H1 (cell line): ENCODE data around the gene OBP2B. TPM values are rescaled to one million over a fixed set of nuclear protein-coding genes. Genes with fewer than 3 reads are reported as not detected.

Experiments
- CTCF ChIA-PET: fragments of 300-600 bp; sonication (Branson Sonifier 250); formaldehyde crosslinking; loops from one replicate; lab custom pipeline; 2021; ENCODE audit not compliant: partially characterized antibody; lab: Charles Lee
- POLR2A ChIA-PET: fragments of 300-600 bp; sonication (Branson Sonifier 250); formaldehyde crosslinking; loops from one replicate; lab custom pipeline; 2021; ENCODE audit warnings: inconsistent platforms; ENCODE audit not compliant: partially characterized antibody; lab: Charles Lee
- DNase-seq, 2 experiments: peaks; one replicate each; pipeline versions ENCODE4 v3.0.0 to v3.0.0-alpha.2; 2010 to 2022; ENCODE audit warnings: low spot score in 2 of 2, low read depth in 1 of 2, mixed read lengths in 1 of 2
- FAIRE-seq: peaks from 2 replicates; lab custom pipeline; 2011; peaks lifted over from hg19 to GRCh38; lab: Jason Lieb, UNC
- H2AFZ ChIP-seq: 2 replicates; pipeline ENCODE4 v1.8.1; 2012; ENCODE audit warnings: low read length, inconsistent platforms
- H2AK5ac ChIP-seq: 2 replicates; pipeline ENCODE4 v1.6.1; 2013; ENCODE audit warnings: low read depth, low read length
- H2BK120ac ChIP-seq: replicated peaks from 2 replicates; pipeline ENCODE3; 2013; ENCODE audit warnings: low read depth, low read length, inconsistent platforms
- H2BK12ac ChIP-seq: 2 replicates; pipeline ENCODE4 v1.6.1; 2013; ENCODE audit warnings: low read depth, low read length
- H2BK15ac ChIP-seq: 2 replicates; pipeline ENCODE4 v1.6.1; 2013; ENCODE audit warnings: low read length
- H2BK20ac ChIP-seq: 2 replicates; pipeline ENCODE4 v1.6.1; 2013; ENCODE audit warnings: low read length
- H2BK5ac ChIP-seq: 2 replicates; pipeline ENCODE4 v1.6.1; 2013; ENCODE audit warnings: low read depth, low read length
- H3K14ac ChIP-seq: 2 replicates; pipeline ENCODE4 v1.6.1; 2013; ENCODE audit warnings: inconsistent platforms; ENCODE audit not compliant: insufficient read length
- H3K18ac ChIP-seq: 2 replicates; pipeline ENCODE4 v1.6.1; 2013; ENCODE audit warnings: low read length; ENCODE audit errors: extremely low read depth
- H3K23ac ChIP-seq: 2 replicates; pipeline ENCODE4 v1.6.1; 2013; ENCODE audit warnings: inconsistent platforms; ENCODE audit not compliant: insufficient read length
- H3K23me2 ChIP-seq: 2 replicates; pipeline ENCODE4 v1.6.1; 2013; ENCODE audit warnings: low read depth, low read length
- H3K27ac ChIP-seq: 2 replicates; pipeline ENCODE4 v1.6.1; 2011; ENCODE audit warnings: low read depth, low read length, inconsistent platforms
- H3K27me3 ChIP-seq, 4 experiments: replicated peaks in 1 of 4; 1 replicate in 1 of 4; 2 replicates in 3 of 4; pipeline versions ENCODE4 v1.6.1 to v1.8.1; 2011 to 2013; ENCODE audit warnings: low read length in 3 of 4, mild to moderate bottlenecking in 3 of 4, inconsistent platforms in 2 of 4, mixed read lengths in 2 of 4, moderate library complexity in 1 of 4; ENCODE audit not compliant: control insufficient read depth in 3 of 4, insufficient read depth in 3 of 4; ENCODE audit errors: extremely low read depth in 1 of 4
- H3K36me3 ChIP-seq, 4 experiments: 2 replicates each; pipeline versions ENCODE4 v1.6.1 to v1.8.1; 2011 to 2013; ENCODE audit warnings: mild to moderate bottlenecking in 4 of 4, low read length in 3 of 4, moderate library complexity in 2 of 4, control low read depth in 1 of 4, inconsistent platforms in 1 of 4; ENCODE audit not compliant: insufficient read depth in 4 of 4, control insufficient read depth in 2 of 4
- H3K4ac ChIP-seq: replicated peaks from 2 replicates; pipeline ENCODE3; 2013; ENCODE audit warnings: low read length, low read depth, mixed read lengths, inconsistent platforms; ENCODE audit not compliant: insufficient read length
- H3K4me1 ChIP-seq, 4 experiments: replicated peaks in 1 of 4; 1 replicate in 1 of 4; 2 replicates in 3 of 4; pipeline versions ENCODE4 v1.6.1 to v1.8.1; 2011 to 2013; ENCODE audit warnings: low read length in 3 of 4, inconsistent platforms in 2 of 4, mixed read lengths in 1 of 4; ENCODE audit not compliant: insufficient read depth in 4 of 4, control insufficient read depth in 3 of 4
- H3K4me2 ChIP-seq, 2 experiments: 2 replicates each; pipeline versions ENCODE4 v1.6.1 to v1.8.1; 2011 to 2013; ENCODE audit warnings: low read depth in 2 of 2, low read length in 2 of 2, control low read depth in 1 of 2, inconsistent platforms in 1 of 2, mild to moderate bottlenecking in 1 of 2; ENCODE audit not compliant: insufficient read depth in 1 of 2
- H3K4me3 ChIP-seq, 4 experiments: fragments of 200-600, 300-600 bp in 1 of 4; sonication (generic), shearing (Covaris generic), sonication (Bioruptor Twin) in 1 of 4; 2 replicates each; pipeline versions ENCODE4 v1.5.1 to v1.8.1; 2011 to 2016; ENCODE audit warnings: low read length in 4 of 4, low read depth in 3 of 4, control low read depth in 2 of 4, inconsistent platforms in 2 of 4, mild to moderate bottlenecking in 2 of 4, mixed read lengths in 1 of 4, moderate library complexity in 1 of 4; ENCODE audit not compliant: insufficient read depth in 2 of 4; ENCODE audit errors: extremely low read depth in 1 of 4
- H3K56ac ChIP-seq: replicated peaks from 2 replicates; pipeline ENCODE3; 2013; ENCODE audit warnings: low read depth, mild to moderate bottlenecking, mixed read lengths, low read length, inconsistent platforms; ENCODE audit not compliant: insufficient read length
- H3K79me1 ChIP-seq: 2 replicates; pipeline ENCODE4 v1.6.1; 2013; ENCODE audit warnings: low read depth, low read length, control low read depth
- H3K79me2 ChIP-seq, 2 experiments: 2 replicates each; pipeline versions ENCODE4 v1.6.1 to v1.8.1; 2012 to 2013; ENCODE audit warnings: low read length in 2 of 2, mild to moderate bottlenecking in 2 of 2, inconsistent platforms in 1 of 2; ENCODE audit not compliant: insufficient read depth in 2 of 2, control insufficient read depth in 1 of 2
- H3K9ac ChIP-seq, 4 experiments: replicated peaks in 1 of 4; 1 replicate in 1 of 4; 2 replicates in 3 of 4; pipeline versions ENCODE4 v1.6.1 to v1.8.1; 2011 to 2013; ENCODE audit warnings: low read depth in 3 of 4, low read length in 3 of 4, control low read depth in 2 of 4, mild to moderate bottlenecking in 2 of 4, moderate library complexity in 2 of 4, inconsistent platforms in 1 of 4; ENCODE audit errors: extremely low read depth in 1 of 4
- H3K9me3 ChIP-seq, 2 experiments: 2 replicates each; pipeline versions ENCODE4 v1.6.1 to v1.8.1; 2012 to 2013; ENCODE audit warnings: mild to moderate bottlenecking in 2 of 2, moderate library complexity in 2 of 2, control low read depth in 1 of 2, inconsistent platforms in 1 of 2, low read depth in 1 of 2, low read length in 1 of 2, mixed read lengths in 1 of 2; ENCODE audit not compliant: insufficient read depth in 2 of 2
- H4K20me1 ChIP-seq, 2 experiments: replicated peaks in 1 of 2; 2 replicates each; pipeline versions ENCODE3 to v1.8.1; 2011 to 2013; ENCODE audit warnings: inconsistent platforms in 2 of 2, low read length in 2 of 2, mild to moderate bottlenecking in 1 of 2; ENCODE audit not compliant: insufficient read depth in 2 of 2, control insufficient read depth in 1 of 2
- H4K5ac ChIP-seq: 2 replicates; pipeline ENCODE4 v1.6.1; 2013; ENCODE audit warnings: low read length, low read depth, mixed read lengths, inconsistent platforms; ENCODE audit not compliant: insufficient read length
- H4K8ac ChIP-seq: 2 replicates; pipeline ENCODE4 v1.8.0; 2013; ENCODE audit warnings: mild to moderate bottlenecking, moderate library complexity, low read length, inconsistent platforms; ENCODE audit not compliant: insufficient read depth; ENCODE audit errors: extremely low read depth
- H4K91ac ChIP-seq: replicated peaks from 2 replicates; pipeline ENCODE3; 2013; ENCODE audit warnings: low read length, mixed read lengths, inconsistent platforms; ENCODE audit not compliant: insufficient read length
- POLR2A ChIP-seq, 2 experiments: IDR thresholded peaks; 1 replicate in 1 of 2; 2 replicates in 1 of 2; pipeline ENCODE4 v1.6.1; 2011; ENCODE audit warnings: low read depth in 2 of 2, low read length in 2 of 2, mild to moderate bottlenecking in 2 of 2; ENCODE audit errors: control extremely low read depth in 1 of 2
- RBBP5 ChIP-seq: IDR thresholded peaks from 2 replicates; pipeline ENCODE4 v1.7.1; 2012; ENCODE audit warnings: low read depth, mild to moderate bottlenecking, inconsistent platforms, low read length, moderate library complexity, borderline replicate concordance
- TAF1 ChIP-seq: IDR thresholded peaks from 2 replicates; pipeline ENCODE4 v1.6.1; 2011; ENCODE audit warnings: mild to moderate bottlenecking, low read depth, low read length
- WGBS, 2 experiments: shearing (Covaris generic) in 1 of 2; methylation state at CpG; one replicate each; pipeline versions ENCODE4 v1.1.6 to v1.1.7; 2013 to 2015; ENCODE audit warnings: low lambda C conversion rate in 2 of 2, mixed read lengths in 2 of 2, inconsistent platforms in 1 of 2, low coverage in 1 of 2, missing lambda C conversion rate in 1 of 2; ENCODE audit not compliant: insufficient replicate concordance in 2 of 2, insufficient coverage in 1 of 2, insufficient read length in 1 of 2; ENCODE audit errors: extremely low coverage in 1 of 2, missing lambda C conversion rate in 1 of 2; 5-methylcytosine and 5-hydroxymethylcytosine counted together
- polyA plus RNA-seq, 7 experiments: library from polyadenylated mRNA; depleted of rRNA in 3 of 7; stranded (reverse) in 5 of 7; unstranded in 2 of 7; fragments of >200 nt in 5 of 7; fragments of 200-250 nt in 2 of 7; gene quantifications; 1 replicate in 5 of 7; 2 replicates in 1 of 7; 4 replicates in 1 of 7; pipeline versions ENCODE4 v1.2.1 to v1.2.3, GENCODE V29; 2011 to 2013; ENCODE audit warnings: missing spikeins in 2 of 7, mixed read lengths in 2 of 7
- total RNA-seq: library from RNA; stranded (reverse); fragmentation: NEBNext Ultra II Directional; extraction: Animal tissue kit (Norgen Biotek cat#: 25700); gene quantifications from 2 replicates; pipeline ENCODE4 v1.2.1, GENCODE V29; 2021

The OBP2B gene
- total and polyA plus RNA-seq, 2 of the 8 experiments (the other 6 are each of a cell fraction or from before 2014, with no cell fraction given) = not detected

DNA sequence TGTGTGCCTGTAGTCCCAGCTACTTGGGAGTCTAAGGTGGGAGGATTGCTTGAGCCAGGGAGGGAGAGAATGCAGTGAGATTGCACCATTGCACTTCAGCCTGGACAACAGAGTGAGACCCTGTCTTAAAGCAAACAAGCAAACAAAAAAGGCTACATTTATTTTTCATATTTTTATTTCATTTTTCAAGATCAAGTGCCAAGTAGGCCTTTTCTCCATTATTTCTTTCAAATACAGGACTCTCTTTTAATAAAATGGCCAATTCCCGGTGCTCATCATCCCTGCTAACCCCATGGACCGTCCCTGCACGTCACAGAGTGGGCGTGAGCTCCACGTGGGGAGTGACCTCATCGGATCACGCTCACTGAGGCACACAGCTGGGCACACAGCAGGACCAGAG lies 36.0 kb downstream of the OBP2B start:
- no peak for FAIRE-seq
- CTCF ChIA-PET = interaction anchor here (0.5 to 8.6 kb wide), 8 partner anchors 8 to 734 kb away, joined by 3 to 96 read pairs (median 4); no protein-coding TSS in a partner anchor
- TF ChIP-seq RBBP5 = no peak
- TF ChIP-seq TAF1 = no peak
- no peak for TF ChIP-seq POLR2A (IDR thresholded peaks at IDR 0.05; ENCODE audit: control extremely low read depth in 1 of 2, low read depth in 2 of 2, low read length in 2 of 2)

More for the DNA sequence above, 36.0 kb downstream of the OBP2B start:
- H2BK12ac ChIP-seq = no peak overlapping the region
- no peak overlapping the region for H4K91ac ChIP-seq
- no peak overlapping the region for H4K8ac ChIP-seq
- H4K5ac ChIP-seq = no peak overlapping the region
- H3K9ac ChIP-seq = no peak overlapping the region
- no peak overlapping the region for H2AK5ac ChIP-seq
- no peak overlapping the region for H3K18ac ChIP-seq
- no peak overlapping the region for H2AFZ ChIP-seq
- WGBS, 2 experiments = 83% methylated on average over 7 of the region's 7 CpGs; no CpG with 5 or more reads in 1 of the 2 experiments
- no peak overlapping the region for H3K27ac ChIP-seq
- no peaks in the 10 kb centered on the region; a peak in 2 of 7 replicates for H3K27me3 ChIP-seq
- no peak overlapping the region for H3K4me3 ChIP-seq
- POLR2A ChIA-PET = no interaction called here
- no peak overlapping the region for H2BK120ac ChIP-seq
- H3K23ac ChIP-seq = no peak overlapping the region
- H3K79me1 ChIP-seq = no peaks in the 10 kb centered on the region
- H3K4me1 ChIP-seq = no peaks in the 10 kb centered on the region; a peak in 1 of 7 replicates
- H2BK5ac ChIP-seq = no peak overlapping the region
- H3K4me2 ChIP-seq = no peak overlapping the region
- H3K23me2 ChIP-seq = no peaks in the 10 kb centered on the region
- H3K14ac ChIP-seq = no peak overlapping the region
- no peak overlapping the region for H2BK15ac ChIP-seq
- H2BK20ac ChIP-seq = no peak overlapping the region
- no peaks in the 10 kb centered on the region for H3K9me3 ChIP-seq
- H4K20me1 ChIP-seq = peaks cover 0 to 1% of the 10 kb centered on the region in 2 experiments
- H3K4ac ChIP-seq = no peak overlapping the region
- H3K36me3 ChIP-seq = no peaks in the 10 kb centered on the region
- DNase-seq = no peak
- no peak overlapping the region for H3K56ac ChIP-seq
- H3K79me2 ChIP-seq = no peaks in the 10 kb centered on the region
